Erythroblast (primary cell): ENCODE measurements around the gene EN2.

Experiments
- GATA1 ChIP-seq: IDR thresholded peaks from 2 replicates; pipeline ENCODE4 v1.6.1; 2011; ENCODE audit warnings: low read depth, mild to moderate bottlenecking, control low read depth, low read length, moderate library complexity
- POLR2A ChIP-seq: IDR thresholded peaks from 2 replicates; pipeline ENCODE4 v1.6.1; 2011; ENCODE audit warnings: mild to moderate bottlenecking, low read length

GRCh38 chr7:155422151-155422550, 35.8 kb upstream of the EN2 start:
- TF ChIP-seq POLR2A, result no peak
- TF ChIP-seq GATA1, result no peak
